K562 (cell line): ENCODE data around the gene PLS1. TPM values are rescaled to one million over a fixed set of nuclear protein-coding genes. Genes with fewer than 3 reads are reported as not detected.

Experiments
- BRD9 ChIP-seq: fragments of 450-650 bp; IDR thresholded peaks from 2 replicates; pipeline ENCODE4 v1.6.1; 2018; ENCODE audit warnings: low read depth; ENCODE audit not compliant: partially characterized antibody
- NRF1 ChIP-seq, 2 experiments: fragments of 450-650 bp; IDR thresholded peaks in 1 of 2; conservative IDR thresholded peaks in 1 of 2; 2 replicates each; pipeline ENCODE4 v1.6.1; 2014; ENCODE audit warnings: mild to moderate bottlenecking in 2 of 2
- PHTF2 ChIP-seq: fragments of 250-450 bp; sonication (Bioruptor Pico); IDR thresholded peaks from 2 replicates; pipeline ENCODE4 v1.5.0; 2021; ENCODE audit warnings: mild to moderate bottlenecking
- POLR2B ChIP-seq: fragments of 450-650 bp; IDR thresholded peaks from 2 replicates; pipeline ENCODE4 v1.6.1; 2018; ENCODE audit warnings: low read depth; ENCODE audit not compliant: partially characterized antibody
- SIX5 ChIP-seq, 2 experiments: IDR thresholded peaks; 2 replicates each; pipeline ENCODE4 v1.6.1; 2011; ENCODE audit warnings: low read length in 2 of 2, borderline replicate concordance in 1 of 2, low read depth in 1 of 2, mild to moderate bottlenecking in 1 of 2, moderate library complexity in 1 of 2; ENCODE audit not compliant: insufficient read depth in 1 of 2
- ZNF408 ChIP-seq: fragments of 250-450 bp; sonication (Bioruptor Pico); IDR thresholded peaks from 2 replicates; pipeline ENCODE4 v1.4.0; 2020; ENCODE audit warnings: low read depth, mild to moderate bottlenecking, moderate library complexity
- ZNF445 ChIP-seq: fragments of 250-450 bp; sonication (Bioruptor Pico); IDR thresholded peaks from 2 replicates; pipeline ENCODE4 v1.4.0; 2020; ENCODE audit warnings: low read depth, mild to moderate bottlenecking, moderate library complexity
- ZNF561 ChIP-seq: fragments of 450-650 bp; formaldehyde crosslinking; conservative IDR thresholded peaks from 2 replicates; pipeline ENCODE4 v1.4.0; 2020; ENCODE audit warnings: mild to moderate bottlenecking, moderate library complexity
- polyA plus RNA-seq, 8 experiments: library from polyadenylated mRNA; depleted of rRNA in 4 of 8; stranded (reverse) in 5 of 8; unstranded in 3 of 8; fragments of >200 nt; fragmentation: Nextera tagmentation in 2 of 8; fragmentation: Illumina TruSeq in 1 of 8; extraction: Ambion mirVana in 2 of 8; extraction: Trizol in 1 of 8; gene quantifications; 2 replicates each; pipeline versions ENCODE4 v1.2.1 to v1.2.3, GENCODE V29; 2011 to 2014; ENCODE audit warnings: inconsistent platforms in 1 of 8, missing spikeins in 1 of 8
- total RNA-seq, 7 experiments: library from RNA; depleted of rRNA in 6 of 7; stranded (reverse); fragments of >200 nt in 6 of 7; fragmentation: Illumina TruSeq in 2 of 7; extraction: Trizol in 2 of 7; gene quantifications; 2 replicates each; pipeline versions ENCODE4 v1.2.1 to v1.2.3, GENCODE V29; 2011 to 2021; ENCODE audit warnings: low replicate concordance in 1 of 7
- TF ChIP-seq, protein P1 (sequence below): conservative IDR thresholded peaks from 2 replicates; pipeline ENCODE4 v1.6.1; 2011; ENCODE audit warnings: low read depth, mild to moderate bottlenecking, low read length; ENCODE audit not compliant: control insufficient read depth
- TF ChIP-seq, protein P2 (sequence below): fragments of 150-350 bp; conservative IDR thresholded peaks from 2 replicates; pipeline ENCODE4 v1.6.1; 2014; ENCODE audit warnings: low read length
- TF ChIP-seq, protein P3 (sequence below): fragments of 200-600 bp; sonication (generic); IDR thresholded peaks from one replicate; pipeline ENCODE4 v1.6.1; 2012; ENCODE audit warnings: mild to moderate bottlenecking, low read depth, low read length, inconsistent platforms

The PLS1 gene
- total and polyA plus RNA-seq, 9 of the 15 experiments (the other 6 are each of a cell fraction or from before 2014, with no cell fraction given) = 6.1 to 21.3 (median 13.0) TPM

DNA sequence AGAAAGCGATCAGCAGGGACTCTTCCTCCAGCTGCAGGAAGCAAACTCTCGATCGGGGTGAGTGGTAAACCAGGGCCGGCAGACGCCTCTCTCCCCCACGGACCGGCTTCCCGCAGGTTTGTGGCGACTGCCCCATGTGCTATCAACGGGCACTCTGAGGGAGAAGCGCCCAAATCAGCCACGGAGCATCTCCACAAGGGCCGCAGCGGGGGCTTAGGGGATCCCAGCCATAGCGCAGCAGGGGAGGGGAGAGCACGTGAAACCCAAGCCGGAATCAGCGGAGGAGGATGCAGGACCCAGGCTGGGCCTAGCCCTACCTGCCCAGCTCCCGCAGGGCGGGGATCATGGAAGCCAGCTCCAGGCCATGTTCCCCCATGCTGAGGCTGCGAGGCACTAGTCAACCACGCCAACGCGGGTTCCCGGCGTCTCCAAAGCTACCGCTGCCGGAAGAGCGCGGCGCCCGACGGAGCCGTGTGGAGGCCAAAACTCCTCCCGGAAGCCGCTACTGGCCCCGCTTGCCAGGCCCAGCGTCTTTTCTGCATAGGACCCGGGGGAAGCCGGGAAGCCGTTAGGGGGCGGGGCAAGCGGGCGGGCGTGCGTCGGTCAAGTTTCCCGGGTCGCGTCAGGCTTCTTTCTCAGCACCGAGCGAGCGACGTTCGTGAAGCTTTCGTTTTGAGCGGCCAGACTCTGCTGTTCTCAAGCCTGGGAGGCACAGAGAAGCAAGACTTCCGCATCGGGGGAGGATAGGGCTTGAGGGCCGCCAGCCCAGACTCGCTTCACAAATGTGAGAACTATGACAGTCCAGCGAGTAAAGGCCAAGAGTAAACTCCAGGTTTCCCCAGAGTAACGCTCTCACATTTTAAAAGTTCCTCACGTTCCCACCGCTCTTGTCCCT is 17.6 kb upstream of the PLS1 start, which contains the start of gene ATR (continued):
- TF ChIP-seq SIX5 (IDR thresholded peaks at IDR 0.05; ENCODE audit: borderline replicate concordance in 1 of 2, insufficient read depth in 1 of 2, low read depth in 1 of 2, low read length in 2 of 2) = no peak
- TF ChIP-seq BRD9 = no peak
- TF ChIP-seq ZNF408 = no peak
- TF ChIP-seq, protein P1, sequence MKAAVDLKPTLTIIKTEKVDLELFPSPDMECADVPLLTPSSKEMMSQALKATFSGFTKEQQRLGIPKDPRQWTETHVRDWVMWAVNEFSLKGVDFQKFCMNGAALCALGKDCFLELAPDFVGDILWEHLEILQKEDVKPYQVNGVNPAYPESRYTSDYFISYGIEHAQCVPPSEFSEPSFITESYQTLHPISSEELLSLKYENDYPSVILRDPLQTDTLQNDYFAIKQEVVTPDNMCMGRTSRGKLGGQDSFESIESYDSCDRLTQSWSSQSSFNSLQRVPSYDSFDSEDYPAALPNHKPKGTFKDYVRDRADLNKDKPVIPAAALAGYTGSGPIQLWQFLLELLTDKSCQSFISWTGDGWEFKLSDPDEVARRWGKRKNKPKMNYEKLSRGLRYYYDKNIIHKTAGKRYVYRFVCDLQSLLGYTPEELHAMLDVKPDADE = peak; percentile 90
- TF ChIP-seq ZNF561 (CRISPR knock-in tag) = no peak
- TF ChIP-seq, protein P2, sequence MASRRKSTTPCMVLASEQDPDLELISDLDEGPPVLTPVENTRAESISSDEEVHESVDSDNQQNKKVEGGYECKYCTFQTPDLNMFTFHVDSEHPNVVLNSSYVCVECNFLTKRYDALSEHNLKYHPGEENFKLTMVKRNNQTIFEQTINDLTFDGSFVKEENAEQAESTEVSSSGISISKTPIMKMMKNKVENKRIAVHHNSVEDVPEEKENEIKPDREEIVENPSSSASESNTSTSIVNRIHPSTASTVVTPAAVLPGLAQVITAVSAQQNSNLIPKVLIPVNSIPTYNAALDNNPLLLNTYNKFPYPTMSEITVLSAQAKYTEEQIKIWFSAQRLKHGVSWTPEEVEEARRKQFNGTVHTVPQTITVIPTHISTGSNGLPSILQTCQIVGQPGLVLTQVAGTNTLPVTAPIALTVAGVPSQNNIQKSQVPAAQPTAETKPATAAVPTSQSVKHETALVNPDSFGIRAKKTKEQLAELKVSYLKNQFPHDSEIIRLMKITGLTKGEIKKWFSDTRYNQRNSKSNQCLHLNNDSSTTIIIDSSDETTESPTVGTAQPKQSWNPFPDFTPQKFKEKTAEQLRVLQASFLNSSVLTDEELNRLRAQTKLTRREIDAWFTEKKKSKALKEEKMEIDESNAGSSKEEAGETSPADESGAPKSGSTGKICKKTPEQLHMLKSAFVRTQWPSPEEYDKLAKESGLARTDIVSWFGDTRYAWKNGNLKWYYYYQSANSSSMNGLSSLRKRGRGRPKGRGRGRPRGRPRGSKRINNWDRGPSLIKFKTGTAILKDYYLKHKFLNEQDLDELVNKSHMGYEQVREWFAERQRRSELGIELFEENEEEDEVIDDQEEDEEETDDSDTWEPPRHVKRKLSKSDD = 0 out of 2 replicates have a peak, but pooled peaks have one; percentile 41
- TF ChIP-seq ZNF445 = no peak
- peak; percentile 62 for TF ChIP-seq POLR2B
- TF ChIP-seq, protein P3, sequence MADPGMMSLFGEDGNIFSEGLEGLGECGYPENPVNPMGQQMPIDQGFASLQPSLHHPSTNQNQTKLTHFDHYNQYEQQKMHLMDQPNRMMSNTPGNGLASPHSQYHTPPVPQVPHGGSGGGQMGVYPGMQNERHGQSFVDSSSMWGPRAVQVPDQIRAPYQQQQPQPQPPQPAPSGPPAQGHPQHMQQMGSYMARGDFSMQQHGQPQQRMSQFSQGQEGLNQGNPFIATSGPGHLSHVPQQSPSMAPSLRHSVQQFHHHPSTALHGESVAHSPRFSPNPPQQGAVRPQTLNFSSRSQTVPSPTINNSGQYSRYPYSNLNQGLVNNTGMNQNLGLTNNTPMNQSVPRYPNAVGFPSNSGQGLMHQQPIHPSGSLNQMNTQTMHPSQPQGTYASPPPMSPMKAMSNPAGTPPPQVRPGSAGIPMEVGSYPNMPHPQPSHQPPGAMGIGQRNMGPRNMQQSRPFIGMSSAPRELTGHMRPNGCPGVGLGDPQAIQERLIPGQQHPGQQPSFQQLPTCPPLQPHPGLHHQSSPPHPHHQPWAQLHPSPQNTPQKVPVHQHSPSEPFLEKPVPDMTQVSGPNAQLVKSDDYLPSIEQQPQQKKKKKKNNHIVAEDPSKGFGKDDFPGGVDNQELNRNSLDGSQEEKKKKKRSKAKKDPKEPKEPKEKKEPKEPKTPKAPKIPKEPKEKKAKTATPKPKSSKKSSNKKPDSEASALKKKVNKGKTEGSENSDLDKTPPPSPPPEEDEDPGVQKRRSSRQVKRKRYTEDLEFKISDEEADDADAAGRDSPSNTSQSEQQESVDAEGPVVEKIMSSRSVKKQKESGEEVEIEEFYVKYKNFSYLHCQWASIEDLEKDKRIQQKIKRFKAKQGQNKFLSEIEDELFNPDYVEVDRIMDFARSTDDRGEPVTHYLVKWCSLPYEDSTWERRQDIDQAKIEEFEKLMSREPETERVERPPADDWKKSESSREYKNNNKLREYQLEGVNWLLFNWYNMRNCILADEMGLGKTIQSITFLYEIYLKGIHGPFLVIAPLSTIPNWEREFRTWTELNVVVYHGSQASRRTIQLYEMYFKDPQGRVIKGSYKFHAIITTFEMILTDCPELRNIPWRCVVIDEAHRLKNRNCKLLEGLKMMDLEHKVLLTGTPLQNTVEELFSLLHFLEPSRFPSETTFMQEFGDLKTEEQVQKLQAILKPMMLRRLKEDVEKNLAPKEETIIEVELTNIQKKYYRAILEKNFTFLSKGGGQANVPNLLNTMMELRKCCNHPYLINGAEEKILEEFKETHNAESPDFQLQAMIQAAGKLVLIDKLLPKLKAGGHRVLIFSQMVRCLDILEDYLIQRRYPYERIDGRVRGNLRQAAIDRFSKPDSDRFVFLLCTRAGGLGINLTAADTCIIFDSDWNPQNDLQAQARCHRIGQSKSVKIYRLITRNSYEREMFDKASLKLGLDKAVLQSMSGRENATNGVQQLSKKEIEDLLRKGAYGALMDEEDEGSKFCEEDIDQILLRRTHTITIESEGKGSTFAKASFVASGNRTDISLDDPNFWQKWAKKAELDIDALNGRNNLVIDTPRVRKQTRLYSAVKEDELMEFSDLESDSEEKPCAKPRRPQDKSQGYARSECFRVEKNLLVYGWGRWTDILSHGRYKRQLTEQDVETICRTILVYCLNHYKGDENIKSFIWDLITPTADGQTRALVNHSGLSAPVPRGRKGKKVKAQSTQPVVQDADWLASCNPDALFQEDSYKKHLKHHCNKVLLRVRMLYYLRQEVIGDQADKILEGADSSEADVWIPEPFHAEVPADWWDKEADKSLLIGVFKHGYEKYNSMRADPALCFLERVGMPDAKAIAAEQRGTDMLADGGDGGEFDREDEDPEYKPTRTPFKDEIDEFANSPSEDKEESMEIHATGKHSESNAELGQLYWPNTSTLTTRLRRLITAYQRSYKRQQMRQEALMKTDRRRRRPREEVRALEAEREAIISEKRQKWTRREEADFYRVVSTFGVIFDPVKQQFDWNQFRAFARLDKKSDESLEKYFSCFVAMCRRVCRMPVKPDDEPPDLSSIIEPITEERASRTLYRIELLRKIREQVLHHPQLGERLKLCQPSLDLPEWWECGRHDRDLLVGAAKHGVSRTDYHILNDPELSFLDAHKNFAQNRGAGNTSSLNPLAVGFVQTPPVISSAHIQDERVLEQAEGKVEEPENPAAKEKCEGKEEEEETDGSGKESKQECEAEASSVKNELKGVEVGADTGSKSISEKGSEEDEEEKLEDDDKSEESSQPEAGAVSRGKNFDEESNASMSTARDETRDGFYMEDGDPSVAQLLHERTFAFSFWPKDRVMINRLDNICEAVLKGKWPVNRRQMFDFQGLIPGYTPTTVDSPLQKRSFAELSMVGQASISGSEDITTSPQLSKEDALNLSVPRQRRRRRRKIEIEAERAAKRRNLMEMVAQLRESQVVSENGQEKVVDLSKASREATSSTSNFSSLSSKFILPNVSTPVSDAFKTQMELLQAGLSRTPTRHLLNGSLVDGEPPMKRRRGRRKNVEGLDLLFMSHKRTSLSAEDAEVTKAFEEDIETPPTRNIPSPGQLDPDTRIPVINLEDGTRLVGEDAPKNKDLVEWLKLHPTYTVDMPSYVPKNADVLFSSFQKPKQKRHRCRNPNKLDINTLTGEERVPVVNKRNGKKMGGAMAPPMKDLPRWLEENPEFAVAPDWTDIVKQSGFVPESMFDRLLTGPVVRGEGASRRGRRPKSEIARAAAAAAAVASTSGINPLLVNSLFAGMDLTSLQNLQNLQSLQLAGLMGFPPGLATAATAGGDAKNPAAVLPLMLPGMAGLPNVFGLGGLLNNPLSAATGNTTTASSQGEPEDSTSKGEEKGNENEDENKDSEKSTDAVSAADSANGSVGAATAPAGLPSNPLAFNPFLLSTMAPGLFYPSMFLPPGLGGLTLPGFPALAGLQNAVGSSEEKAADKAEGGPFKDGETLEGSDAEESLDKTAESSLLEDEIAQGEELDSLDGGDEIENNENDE = no peak
- TF ChIP-seq NRF1 (conservative IDR thresholded peaks at IDR 0.05 in 1 of 2, IDR thresholded peaks at IDR 0.05 in 1 of 2) = peak; percentile 77 to 81
- TF ChIP-seq PHTF2 (CRISPR knock-in tag) = no peak
